Measurements from ENCODE around the gene PRKRA. TPM values are rescaled to one million over a fixed set of nuclear protein-coding genes. Genes with fewer than 3 reads are reported as not detected.

PRKRA gene
- total RNA-seq, 1 experiment from 2014 or later = 62.6 TPM

- Histone ChIP-seq H3K4me3 (ENCODE audit: low read depth, low read length, poor library complexity, severe bottlenecking) (no peak overlapping the region), H3K27ac (ENCODE audit: low read depth, low read length, poor library complexity, severe bottlenecking) (no peak overlapping the region), H3K27me3 (replicated peaks; ENCODE audit: insufficient read depth, low read depth, low read length, poor library complexity) (no peaks in the 10 kb centered on the region), H3K9me3 (ENCODE audit: low read depth, low read length, poor library complexity, severe bottlenecking) (no peaks in the 10 kb centered on the region), H3K4me1 (ENCODE audit: insufficient read depth, low read length, poor library complexity, severe bottlenecking) (peaks cover 16% of the 10 kb centered on the region), H3K36me3 (ENCODE audit: insufficient read depth, low read length, poor library complexity, severe bottlenecking) (peaks cover 6% of the 10 kb centered on the region)
- BruUV-seq (replicated peaks) = no TSS peak
- intact Hi-C loops (cut with micrococcal nuclease; ENCODE audit: unreplicated experiment) = no loop called here
- no peak for TF ChIP-seq EZH2 (IDR thresholded peaks at IDR 0.05; ENCODE audit: borderline replicate concordance, low read depth, low read length, poor library complexity, severe bottlenecking)
- no peak for TF ChIP-seq CTCF (conservative IDR thresholded peaks at IDR 0.05; ENCODE audit: low read depth, low read length)
- ChIA-PET POLR2A (ENCODE audit: low non-redundant PET) (no interaction called here), CTCF (no interaction called here)
- no peak for DNase-seq (ENCODE audit: low spot score)
Measured at GRCh38 chr2:178452870-178453269, 1.9 kb upstream of the PRKRA start.

DNA sequence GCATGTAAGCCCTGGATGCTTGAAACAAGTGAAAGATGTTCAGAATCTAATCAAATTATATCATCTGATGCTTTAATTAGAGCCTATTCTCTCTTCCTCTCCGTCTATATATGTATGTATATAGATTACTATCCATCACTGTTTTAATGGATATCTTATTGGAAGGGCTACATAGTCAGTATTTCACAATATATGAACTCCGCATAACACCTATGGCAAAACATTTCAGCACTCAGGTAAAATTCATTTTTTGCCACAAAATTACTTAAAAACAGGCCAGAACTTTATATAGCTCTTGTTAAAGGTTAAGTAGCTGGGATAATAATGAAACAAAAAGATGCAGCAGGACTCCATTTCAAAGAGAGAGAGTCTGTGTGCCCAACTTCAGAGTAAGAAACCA lies 1.4 kb upstream of the PRKRA start:
- Histone ChIP-seq H3K4me3 (ENCODE audit: low read depth, low read length, poor library complexity, severe bottlenecking) (no peak overlapping the region), H3K9me3 (ENCODE audit: low read depth, low read length, poor library complexity, severe bottlenecking) (no peaks in the 10 kb centered on the region), H3K27ac (ENCODE audit: low read depth, low read length, poor library complexity, severe bottlenecking) (peak overlapping the region; percentile 97), H3K36me3 (ENCODE audit: insufficient read depth, low read length, poor library complexity, severe bottlenecking) (peaks cover 9% of the 10 kb centered on the region), H3K4me1 (ENCODE audit: insufficient read depth, low read length, poor library complexity, severe bottlenecking) (peaks cover 16% of the 10 kb centered on the region), H3K27me3 (replicated peaks; ENCODE audit: insufficient read depth, low read depth, low read length, poor library complexity) (no peaks in the 10 kb centered on the region)
- CTCF ChIA-PET = no interaction called here
- POLR2A ChIA-PET (ENCODE audit: low non-redundant PET) = no interaction called here
- intact Hi-C loops (cut with micrococcal nuclease; ENCODE audit: unreplicated experiment) = no loop called here
- BruUV-seq (replicated peaks) = no TSS peak
- DNase-seq (ENCODE audit: low spot score) = no peak
- TF ChIP-seq EZH2 (IDR thresholded peaks at IDR 0.05; ENCODE audit: borderline replicate concordance, low read depth, low read length, poor library complexity, severe bottlenecking) = no peak
- TF ChIP-seq CTCF (conservative IDR thresholded peaks at IDR 0.05; ENCODE audit: low read depth, low read length) = no peak

GRCh38 chr2:178450524-178450773 lies 526 bp downstream of the PRKRA start:
- peak overlapping the region; percentile 97 for H3K27ac ChIP-seq (ENCODE audit: low read depth, low read length, poor library complexity, severe bottlenecking)
- H3K27me3 ChIP-seq (replicated peaks; ENCODE audit: insufficient read depth, low read depth, low read length, poor library complexity) = no peaks in the 10 kb centered on the region
- BruUV-seq (replicated peaks) = no TSS peak
- intact Hi-C loops (cut with micrococcal nuclease; ENCODE audit: unreplicated experiment) = no loop called here
- peaks cover 16% of the 10 kb centered on the region for H3K4me1 ChIP-seq (ENCODE audit: insufficient read depth, low read length, poor library complexity, severe bottlenecking)
- no peaks in the 10 kb centered on the region for H3K9me3 ChIP-seq (ENCODE audit: low read depth, low read length, poor library complexity, severe bottlenecking)
- DNase-seq (ENCODE audit: low spot score) = no peak
- POLR2A ChIA-PET (ENCODE audit: low non-redundant PET) = interaction anchor here (0.5 kb wide), 1 partner anchor 9 kb away, joined by 8 read pairs; no protein-coding TSS in a partner anchor
- peak overlapping the region; percentile 83 for H3K4me3 ChIP-seq (ENCODE audit: low read depth, low read length, poor library complexity, severe bottlenecking)
- H3K36me3 ChIP-seq (ENCODE audit: insufficient read depth, low read length, poor library complexity, severe bottlenecking) = peaks cover 19% of the 10 kb centered on the region
- no peak for TF ChIP-seq CTCF (conservative IDR thresholded peaks at IDR 0.05; ENCODE audit: low read depth, low read length)
- TF ChIP-seq EZH2 (IDR thresholded peaks at IDR 0.05; ENCODE audit: borderline replicate concordance, low read depth, low read length, poor library complexity, severe bottlenecking) = no peak
- CTCF ChIA-PET = interaction anchor here (0.9 kb wide), 1 partner anchor 37 kb away, joined by 3 read pairs; no protein-coding TSS in a partner anchor

All from A673 (cell line).